Dedifferentiated amniotic fluid mesenchymal stem cell (primary cell): Measurements from ENCODE around the gene ZBTB7B.
"Not testable (repeated sequence)": the region's sequence is repeated elsewhere in the genome, so short reads cannot be mapped to it uniquely, and the experiment has no call there.

Experiments used
- DNase-seq: peaks from one replicate; pipeline ENCODE4 v3.0.0-alpha.2; 2016; ENCODE audit errors: extremely low spot score

Gene ZBTB7B

GRCh38 chr1:154968731-154969130 lies 33.9 kb upstream of the ZBTB7B start:
- DNase-seq, result no peak

DNA sequence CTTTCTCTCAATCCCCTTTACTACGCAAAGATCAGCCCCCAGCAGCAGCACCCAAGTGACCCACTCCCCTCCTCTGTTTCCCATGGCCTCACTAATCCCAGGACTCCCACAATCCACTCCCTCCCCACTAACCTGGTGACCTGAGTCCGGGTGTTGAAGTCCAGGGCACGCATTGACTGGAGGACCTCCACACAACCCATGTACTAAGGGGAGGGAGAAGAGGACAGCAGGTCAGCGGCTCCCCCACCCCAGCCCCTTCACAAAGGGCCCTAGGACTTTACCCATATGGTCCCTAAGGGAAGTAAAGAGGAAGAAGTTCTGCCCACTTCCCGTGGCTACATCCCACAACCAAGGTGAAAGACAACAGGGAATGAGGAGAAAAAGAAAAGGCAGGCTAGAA lies 33.4 kb upstream of the ZBTB7B start:
- no peak for DNase-seq

GRCh38 chr1:154969860-154970452 lies 32.6 kb upstream of the ZBTB7B start:
- no peak for DNase-seq

DNA sequence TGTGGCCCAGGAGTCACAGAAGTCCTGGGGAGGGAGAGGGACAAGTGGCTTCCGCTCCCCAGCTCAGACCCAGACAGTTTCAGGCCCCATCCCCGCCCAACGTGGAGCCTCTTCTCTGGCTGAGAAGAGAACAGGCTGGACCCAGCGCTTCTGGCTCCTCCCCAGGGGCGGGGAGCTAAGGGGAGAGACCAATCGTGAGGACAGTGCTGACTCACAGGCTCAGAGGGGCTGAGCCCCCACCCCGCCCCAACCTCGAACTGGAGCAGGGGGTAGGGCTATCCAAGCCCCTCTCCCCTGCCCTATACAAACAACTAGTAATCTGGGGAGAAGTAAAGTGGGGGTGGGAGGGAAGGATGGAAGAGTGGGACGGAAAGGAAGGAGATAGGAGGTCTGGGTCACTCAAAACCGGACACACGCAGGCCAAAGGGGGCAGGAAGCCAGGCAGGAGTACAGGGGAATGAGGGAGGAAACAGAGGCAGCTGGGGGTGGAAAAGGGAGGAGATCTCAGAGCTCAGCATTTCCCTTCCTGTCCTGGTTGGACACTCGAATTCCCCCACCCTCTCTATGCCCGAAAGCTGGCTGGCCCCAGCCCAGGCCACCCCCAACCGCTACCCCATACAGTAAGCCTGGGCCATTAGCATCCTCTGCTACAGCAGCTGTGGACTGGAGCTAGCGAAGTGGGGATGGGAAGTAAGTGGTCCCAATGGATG lies 31.8 kb upstream of the ZBTB7B start, which contains the start of gene SHC1:
Gene SHC1, minus strand, starts transcription at position 117 of the 710 bp plus-strand sequence. CDS start 221 bp downstream, outside the sequence.
- peak; percentile 91 for DNase-seq

DNA sequence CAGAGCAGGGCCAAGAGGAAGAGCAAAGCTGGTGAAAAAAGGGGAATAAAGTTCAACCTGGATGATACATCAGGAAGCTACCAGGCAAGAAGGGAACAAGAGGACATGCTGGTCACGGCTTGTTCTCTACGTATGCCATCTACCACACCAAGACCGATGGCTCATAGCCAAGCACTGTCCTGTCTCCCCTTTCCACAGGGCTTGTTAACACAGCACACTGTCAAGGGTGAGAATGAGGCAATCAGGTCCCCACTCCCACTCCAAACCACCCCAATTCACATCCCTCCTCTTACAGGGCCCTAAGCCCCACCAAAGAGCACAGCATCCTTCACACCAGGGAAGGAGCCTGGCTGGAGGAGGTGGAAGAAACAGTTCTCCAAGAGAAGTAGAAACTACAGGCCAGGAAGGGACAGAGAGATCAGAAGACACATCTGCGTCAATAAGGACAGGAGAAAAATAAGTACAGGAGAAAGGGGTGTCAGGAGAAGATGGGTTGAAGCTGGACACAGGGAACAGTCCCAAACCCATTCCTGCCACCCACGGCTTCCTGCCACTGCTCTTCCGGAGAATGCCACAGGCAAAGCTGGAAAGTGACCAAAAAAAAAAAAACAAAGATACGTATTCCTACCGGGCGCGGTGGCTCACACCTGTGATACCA lies 31.1 kb upstream of the ZBTB7B start:
- DNase-seq, result no peak

DNA sequence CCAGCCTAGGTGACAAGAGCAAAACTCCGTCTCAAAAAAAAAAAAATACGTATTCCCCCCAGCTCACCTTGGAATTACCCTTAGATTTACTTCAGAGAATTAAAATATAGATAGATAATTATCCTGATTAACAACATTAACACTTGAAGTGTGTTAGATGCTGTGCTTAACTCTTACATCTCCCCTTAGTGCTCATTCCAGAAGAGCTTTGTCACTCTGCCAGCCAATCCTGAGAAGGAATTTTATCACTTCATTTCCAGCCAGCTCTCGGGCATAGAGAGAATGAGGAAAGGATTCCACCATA lies 30.4 kb upstream of the ZBTB7B start:
- no peak for DNase-seq

DNA sequence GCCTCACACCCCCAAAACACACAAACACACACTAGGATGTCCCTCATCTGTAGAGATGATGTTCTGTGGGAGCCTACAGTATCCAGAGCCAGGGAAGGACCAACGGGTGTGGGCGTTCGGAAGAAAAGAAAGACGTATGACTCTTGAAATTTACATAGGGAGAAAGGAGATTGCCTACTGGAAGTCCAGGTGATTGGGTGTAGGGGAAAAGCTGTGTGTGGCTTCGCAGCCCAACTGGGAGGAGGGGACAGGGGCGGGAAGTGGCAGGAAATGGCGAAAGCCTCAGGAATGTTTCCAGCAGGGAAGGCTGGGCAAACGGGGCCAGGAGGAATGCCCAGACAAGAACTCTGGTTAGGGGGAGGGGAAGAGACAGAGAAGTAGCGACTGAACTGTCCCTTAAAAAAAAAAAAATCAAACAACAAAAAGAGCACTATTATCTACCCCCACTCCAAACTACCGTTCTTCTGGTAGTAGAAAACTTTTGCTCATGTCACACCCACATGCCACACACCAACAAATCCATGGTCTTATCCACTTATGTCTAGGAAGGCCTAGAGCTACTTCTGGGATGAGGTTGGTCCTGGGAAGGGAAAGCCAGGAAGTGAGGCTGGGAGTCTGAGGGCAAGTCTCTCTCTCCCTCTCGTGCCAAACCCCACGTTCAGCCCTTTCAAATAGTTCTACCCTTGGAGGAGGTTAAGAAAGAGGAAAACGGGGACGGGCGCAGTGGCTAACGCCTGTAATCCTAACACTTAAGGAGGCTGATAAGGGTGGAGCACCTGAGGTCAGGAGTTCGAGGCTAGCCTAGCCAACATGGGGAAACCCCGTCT lies 29.9 kb upstream of the ZBTB7B start:
- DNase-seq, result peak; percentile 81

DNA sequence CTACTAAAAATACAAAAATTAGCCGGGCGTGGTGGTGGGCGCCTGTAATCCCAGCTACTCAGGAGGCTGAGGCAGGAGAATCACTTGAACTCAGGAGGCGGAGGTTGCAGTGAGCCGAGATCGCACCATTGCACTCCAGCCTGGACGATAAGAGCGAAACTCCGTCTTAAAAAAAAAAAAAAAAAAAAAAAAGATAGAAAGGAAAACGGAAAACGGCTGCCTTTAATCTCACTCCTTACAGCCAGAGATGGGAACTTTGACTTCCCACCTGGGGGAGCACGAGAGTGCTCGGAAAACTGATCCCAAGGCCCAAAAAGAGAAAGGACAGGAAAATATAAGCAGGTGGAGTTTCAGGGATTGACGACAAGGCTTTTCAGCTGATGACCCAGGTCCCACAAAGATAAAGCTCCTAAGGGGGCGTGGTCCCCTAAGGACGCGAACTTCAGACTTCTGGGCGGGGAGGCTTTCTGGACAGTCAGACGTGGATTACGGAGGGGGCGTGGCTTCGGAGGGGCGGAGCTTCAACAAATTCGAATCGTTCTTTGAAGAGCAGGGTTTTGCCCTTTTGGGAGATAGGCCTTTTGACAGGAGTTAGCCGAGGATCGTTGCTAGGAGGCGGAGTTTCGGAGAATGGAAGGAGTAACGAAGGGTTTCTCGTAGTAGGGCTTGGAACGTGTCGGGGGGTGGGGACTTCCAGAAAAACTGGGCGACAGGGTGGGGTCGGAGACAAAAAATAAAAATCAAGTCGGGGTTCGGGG lies 29.1 kb upstream of the ZBTB7B start:
- peak; percentile 96 for DNase-seq

DNA sequence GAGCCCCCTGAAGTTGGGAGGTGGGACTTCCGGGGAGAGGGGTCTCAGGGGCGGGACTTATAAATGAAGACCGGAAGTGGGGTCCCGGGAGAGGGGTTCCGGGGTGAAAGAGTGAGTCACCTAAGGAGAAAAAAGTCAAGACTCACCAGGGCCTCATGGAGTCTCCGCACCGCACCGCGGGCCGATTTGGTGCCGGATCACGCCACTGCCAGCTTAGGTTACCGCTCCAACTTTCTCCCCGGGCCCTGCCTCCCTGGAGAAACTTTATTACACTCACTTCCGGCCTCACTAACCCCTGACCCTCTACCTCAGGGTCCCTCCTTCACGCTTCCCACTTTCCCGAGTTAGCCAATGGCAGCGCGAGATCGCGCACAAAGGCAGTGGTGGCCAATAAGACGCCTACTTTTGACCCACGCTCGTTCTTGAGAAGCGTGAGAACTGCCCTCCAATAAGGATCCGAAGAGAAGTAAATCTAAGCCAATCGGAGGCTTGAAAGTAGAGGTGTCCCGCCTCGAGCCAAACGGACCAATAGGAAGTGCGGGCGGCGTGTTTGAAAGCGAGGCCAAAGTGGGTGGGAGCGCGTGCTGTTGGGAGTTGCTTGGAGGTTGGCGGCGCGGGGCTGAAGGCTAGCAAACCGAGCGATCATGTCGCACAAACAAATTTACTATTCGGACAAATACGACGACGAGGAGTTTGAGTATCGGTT lies 28.3 kb upstream of the ZBTB7B start, which contains the start of gene CKS1B:
Gene CKS1B, plus strand, starts transcription at position 580 of the 706 bp plus-strand sequence. Its CDS starts 65 bp downstream, at position 645.
- peak; percentile 100 for DNase-seq

- peak; percentile 89 for DNase-seq
These were observed 27.7 kb upstream of the ZBTB7B start for GRCh38 chr1:154974808-154975408.

DNA sequence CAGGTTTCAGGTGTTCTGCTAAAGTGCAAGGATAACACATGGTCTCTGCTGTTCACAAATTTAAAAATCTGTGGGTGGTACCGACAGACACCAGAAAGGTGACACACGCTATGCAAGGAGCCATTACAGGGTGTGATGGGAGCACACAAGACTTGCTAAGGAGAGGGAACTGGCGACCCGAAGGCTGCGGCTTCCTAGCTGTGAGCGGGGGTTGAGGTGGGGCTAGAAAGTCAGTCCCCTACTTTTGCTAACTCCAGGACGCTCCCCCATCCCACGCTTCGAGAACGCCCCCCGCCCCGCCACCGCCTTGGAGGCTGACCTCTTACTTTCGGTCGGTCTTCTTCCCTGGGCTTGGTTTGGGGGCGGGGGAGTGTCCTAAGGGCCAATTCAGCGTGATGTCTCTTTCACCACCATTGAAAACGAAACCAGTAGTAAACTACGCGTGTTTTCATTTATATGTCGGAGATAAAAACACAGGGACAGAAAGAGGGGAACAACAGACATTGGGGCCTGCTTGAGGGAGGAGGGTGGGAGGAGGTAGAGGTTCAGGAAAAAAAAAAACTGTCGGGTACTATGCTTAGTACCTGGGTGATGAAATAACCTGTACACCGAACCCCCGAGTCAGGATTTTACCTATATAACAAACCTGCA lies 27.1 kb upstream of the ZBTB7B start:
- DNase-seq, result peak; percentile 37

GRCh38 chr1:154977762-154978161 lies 24.8 kb upstream of the ZBTB7B start:
- not testable (repeated sequence) for DNase-seq

- no peak for DNase-seq
These were observed 24.2 kb upstream of the ZBTB7B start for GRCh38 chr1:154978360-154978759.

DNA sequence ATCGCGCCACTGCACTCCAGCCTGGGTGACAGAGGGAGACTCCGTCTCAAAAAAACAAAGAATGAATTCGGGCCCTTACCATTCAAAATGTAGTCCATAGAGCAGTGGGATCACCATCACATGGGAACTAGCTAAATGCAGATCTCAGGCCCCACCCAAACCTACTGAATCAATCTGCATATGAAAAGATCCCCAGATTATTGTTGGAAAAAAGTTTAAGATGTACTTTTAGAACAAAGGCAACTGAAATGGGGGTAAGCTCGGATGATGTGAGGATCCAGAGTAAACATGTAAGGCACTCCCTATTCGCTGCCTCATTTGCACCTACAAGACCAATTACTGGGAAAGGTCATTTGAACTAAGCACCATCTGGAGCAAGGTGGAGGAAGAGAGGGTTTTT lies 20.3 kb upstream of the ZBTB7B start:
- DNase-seq, result no peak

- DNase-seq, result peak; percentile 100
These were observed 19.5 kb upstream of the ZBTB7B start, which contains the start of gene FLAD1 for GRCh38 chr1:154982897-154983648. Gene FLAD1 (plus strand): TSS chr1:154983344. CDS start chr1:154983695, 351 bp downstream.

DNA sequence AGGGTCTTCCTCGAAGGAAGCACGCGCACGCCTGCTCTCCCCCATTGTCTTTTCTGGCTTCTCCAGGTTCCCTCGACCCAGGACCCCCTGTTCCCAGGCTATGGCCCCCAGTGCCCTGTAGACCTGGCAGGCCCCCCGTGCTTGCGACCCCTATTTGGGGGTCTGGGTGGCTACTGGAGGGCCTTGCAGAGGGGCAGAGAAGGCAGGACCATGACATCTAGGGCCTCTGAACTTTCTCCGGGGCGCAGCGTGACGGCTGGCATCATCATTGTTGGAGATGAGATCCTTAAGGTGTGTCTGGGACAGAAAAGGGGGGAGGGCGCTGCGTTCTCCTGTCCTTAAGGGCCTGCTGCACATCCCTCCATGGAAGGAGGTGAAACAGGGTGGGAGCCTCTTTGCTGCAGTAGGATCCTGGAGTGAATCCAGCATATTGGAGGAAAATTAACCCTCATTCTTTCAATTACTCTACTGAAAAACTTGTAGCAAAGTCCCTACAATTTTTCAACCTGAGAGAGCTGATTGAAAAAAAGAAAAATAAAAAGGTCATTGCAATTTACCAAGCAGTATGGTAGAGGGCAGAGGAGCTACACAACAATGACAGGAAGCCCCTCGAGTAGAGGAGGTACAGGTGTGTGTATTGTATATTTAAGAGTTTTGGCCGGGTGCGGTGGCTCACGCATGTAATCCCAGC lies 18.7 kb upstream of the ZBTB7B start:
- no peak for DNase-seq

DNA sequence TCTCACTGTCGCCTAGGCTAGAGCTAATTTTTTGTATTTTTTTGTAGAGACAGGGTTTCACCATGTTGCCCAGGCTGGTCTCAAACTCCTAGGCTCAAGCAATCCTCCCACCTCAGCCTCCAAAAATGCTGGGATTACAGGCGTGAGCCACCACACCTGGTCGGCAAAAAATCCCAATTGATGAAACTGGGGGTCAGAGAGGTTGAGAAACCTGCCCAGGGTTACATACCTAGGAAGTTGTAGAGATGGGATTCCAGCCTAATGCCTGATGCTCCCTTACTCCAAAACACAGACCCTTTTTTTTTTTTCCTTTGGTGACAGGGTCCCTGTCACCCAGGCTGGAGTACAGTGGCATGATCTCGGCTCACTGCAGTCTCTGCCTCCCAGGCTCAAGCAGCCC lies 15.9 kb upstream of the ZBTB7B start:
- not testable (repeated sequence) for DNase-seq

- no peak for DNase-seq
These were observed 15.3 kb upstream of the ZBTB7B start for GRCh38 chr1:154987326-154987725.
